HG03039 (cell line): ENCODE results near the gene HSPA12B.
"Not testable (repeated sequence)": the region's sequence is repeated elsewhere in the genome, so short reads cannot be mapped to it uniquely, and the experiment has no call there.

Source experiments
- ATAC-seq: cut with Tn5 transposase; IDR thresholded peaks from one replicate; pipeline ENCODE4 v1.9.1; 2021; ENCODE audit warnings: mild to moderate bottlenecking, moderate library complexity; ENCODE audit not compliant: unreplicated experiment

Gene HSPA12B

DNA sequence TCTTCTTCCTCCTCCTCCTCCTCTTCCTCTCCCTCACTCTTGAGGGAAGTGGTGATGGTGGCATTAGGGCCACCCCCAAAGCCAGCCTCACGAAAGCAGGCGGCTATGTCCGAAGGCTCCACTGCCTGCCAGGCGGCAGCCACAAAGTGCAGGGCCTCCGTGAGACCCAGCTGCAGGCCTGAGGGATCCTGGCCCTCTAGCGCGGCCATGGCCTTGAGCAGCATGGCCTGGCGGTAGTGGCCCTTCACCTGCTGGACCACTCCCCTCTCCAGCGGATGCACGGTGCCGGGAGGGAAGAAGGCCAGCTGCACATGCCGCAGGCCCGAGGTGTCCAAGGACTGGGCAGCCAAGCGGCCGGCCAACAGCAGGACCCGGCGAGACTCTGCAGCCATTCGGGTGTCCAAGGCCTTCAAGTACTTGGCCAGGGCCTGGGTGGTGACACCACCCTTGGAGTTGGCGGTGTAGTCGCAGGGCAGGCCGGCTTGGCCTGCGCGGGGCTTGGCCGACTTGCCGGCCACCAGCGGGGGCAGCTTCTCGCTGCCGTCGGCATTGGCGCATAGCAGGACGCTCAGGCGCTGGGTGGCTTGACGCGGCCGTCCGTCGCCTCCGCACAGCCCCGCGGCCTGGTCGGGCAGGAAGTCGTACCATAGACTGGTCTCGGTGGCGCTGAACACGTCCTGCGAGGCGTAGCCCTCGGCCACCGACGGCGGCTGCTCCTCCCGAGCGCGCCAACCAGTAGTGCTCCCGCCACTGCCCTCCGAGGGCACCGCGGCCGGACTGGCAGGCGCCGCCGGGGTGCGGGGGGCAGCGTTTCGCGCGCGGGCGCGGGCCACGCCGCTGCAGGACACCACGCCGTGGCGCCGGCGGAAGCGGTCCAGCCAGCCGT, 53.0 kb downstream of the HSPA12B start:
- no peak for ATAC-seq

DNA sequence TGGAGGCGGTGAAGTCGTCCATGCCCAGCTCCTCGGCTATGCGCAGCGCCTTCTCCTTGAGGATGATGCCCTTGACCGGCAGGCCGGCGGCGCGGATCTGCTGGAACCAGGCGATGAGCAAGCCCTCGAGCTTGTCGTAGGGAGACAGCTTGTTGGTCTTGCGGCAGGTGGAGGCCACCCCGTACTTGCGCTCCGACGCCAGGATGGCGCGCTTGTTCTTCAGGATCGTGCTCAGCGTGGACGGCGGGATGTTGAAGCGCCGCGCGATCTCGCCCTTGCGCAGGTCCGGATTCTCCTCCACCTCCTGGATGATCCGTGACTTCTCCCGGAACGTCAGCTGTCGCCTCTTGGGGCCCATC, 53.6 kb downstream of the HSPA12B start:
- ATAC-seq: peak; percentile 1

DNA sequence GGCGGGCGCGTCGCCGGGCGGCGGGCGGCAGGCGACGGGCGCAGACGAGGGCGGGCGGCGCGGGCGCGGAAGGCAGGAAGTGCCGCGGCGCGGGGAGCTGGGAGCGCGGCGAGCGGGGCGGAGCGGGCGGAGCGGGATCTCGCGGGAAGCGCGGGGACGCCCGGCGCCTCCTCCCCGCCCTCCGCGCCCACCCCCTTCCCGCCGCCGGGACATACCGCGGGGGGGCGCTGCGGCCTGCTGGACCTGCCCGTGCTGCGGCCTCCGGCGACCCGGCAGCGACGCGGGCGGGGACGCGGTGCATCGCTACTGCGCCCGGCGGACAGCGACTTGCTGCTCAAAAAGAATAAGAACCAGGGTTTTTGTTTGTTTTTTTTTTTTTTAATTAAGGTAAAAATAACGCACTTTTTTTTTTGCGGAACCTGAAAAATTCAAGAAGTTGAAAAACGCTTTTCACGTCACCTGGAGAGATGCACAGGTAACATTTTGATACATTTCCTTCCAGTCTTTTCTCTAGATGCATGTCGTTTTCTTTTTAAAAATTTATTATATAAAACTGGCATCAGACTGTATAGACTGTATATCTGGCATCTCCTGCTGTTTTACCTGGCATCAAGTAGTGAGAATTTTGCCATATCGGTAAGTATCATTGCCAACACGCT, 54.3 kb downstream of the HSPA12B start, which contains the start of gene CENPB:
Gene CENPB, minus strand, starts transcription at position 76 of the 659 bp plus-strand sequence. CDS start 257 bp downstream, outside the sequence.
- ATAC-seq: peak; percentile 76

DNA sequence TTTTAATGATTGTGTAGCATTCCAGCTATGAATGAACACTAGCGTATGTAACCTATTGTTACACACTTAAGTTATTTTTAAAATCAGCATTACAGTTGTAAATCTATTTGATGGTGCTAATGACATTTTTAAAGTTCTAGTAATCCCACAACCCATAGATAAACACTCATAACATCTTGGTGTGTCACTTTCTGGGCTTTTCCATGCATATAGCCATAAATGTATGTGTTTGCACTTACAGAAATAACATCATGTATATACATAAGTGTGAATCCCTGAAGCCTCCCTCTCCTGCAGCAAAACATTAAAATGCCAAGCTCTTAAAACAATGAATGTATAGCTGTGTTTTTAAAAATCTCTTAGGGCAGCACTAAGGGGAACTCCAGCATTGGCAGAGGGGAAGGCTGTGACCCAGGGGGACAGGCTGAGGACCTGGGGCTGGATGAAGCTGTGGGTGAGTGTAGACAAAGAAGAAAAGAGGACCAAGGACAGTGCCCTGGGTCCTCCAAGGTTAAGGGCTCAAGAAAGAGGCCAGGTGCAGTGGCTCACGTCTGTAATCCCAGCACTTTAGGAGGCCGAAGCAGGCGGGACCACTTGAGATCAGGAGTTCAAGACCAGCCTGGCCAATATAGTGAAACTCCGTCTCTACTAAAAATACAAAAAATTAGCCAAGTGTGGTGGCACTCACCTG, 55.0 kb downstream of the HSPA12B start:
- ATAC-seq: no peak

DNA sequence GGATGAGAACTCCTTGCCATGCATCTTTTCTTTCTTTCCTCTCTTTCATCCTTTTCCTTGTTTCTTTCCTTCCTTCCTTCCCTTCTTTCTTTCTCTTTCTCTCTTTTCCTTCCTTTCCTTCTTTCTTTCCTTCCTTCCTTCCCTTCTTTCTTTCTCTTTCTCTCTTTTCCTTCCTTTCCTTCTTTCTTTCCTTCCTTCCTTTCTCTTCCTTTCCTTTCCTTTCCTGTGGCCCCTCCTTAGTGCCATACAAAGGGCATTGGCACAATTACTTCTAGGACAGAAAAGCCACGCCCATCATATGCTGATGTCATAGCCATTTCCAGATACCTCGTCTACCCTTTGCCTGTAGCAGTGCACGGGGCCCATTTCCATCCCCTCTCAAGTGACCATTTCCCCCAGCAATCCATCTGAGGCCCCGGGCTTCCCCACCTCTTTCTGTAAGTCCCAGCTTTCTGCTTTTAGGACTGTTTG, 56.2 kb downstream of the HSPA12B start:
- no peak for ATAC-seq

DNA sequence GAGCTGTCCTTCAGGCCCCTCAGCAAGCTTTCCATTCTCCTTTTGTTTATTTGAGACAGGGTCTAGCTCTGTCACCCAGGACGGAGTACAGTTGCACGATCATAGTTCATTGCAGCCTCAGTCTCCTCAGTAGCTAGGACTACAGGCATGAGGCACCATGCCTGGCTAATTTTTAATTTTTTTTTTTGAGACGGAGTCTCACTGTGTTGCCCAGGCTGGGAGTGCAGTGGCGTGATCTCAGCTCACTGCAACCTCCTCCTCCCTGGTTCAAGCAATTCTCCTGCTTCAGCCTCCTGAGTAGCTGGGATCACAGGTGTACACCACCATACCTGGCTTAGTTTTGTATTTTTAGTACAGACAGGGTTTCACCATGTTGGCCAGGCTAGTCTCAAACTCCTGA, 56.7 kb downstream of the HSPA12B start:
- not testable (repeated sequence) for ATAC-seq

DNA sequence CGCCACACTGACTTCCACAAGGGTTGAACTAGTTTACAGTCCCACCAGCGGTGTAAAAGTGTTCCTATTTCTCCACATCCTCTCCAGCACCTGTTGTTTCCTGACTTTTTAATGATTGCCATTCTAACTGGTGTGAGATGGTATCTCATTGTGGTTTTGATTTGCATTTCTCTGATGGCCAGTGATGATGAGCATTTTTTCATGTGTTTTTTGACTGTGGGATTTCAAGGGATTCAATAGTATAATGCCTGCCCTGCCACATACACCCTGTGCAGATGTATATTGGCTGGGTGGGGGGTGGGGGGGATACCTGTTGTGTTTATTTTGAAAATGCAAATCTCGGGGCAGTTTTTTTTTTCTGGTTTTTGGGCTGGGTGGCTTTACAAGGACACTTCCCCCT, 61.7 kb downstream of the HSPA12B start:
- not testable (repeated sequence) for ATAC-seq

DNA sequence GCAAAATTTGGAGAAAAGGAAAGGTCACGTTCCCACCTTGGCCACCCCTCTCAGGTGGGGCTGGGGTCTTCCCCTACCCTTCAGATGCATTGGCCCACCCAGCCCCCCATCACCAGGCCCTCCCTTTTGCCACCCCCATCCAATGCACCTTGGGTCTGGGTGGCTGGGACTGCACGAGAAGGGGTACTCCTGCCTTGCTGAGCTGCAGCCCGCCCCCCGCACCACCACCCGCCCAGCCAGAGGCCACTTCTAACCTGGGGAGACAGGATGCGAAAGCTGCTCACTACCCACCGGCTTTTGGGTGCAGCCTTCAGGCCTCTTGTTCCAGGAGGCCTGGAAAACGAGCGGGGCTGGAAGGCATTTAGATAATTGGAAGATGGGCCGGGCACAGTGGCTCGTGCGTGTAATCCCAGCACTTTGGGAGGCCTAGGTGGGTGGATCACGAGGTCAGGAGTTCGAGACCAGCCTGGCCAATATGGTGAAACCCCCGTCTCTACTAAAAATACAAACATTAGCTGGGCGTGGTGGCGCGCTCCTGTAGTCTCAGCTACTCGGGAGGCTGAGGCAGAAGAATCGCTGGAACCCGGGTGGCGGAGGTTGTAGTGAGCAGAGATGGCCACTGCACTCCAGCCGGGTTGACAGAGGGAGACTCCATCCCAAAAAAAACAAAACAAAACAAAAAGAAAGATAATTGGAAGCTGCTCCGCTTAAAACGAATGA, 62.4 kb downstream of the HSPA12B start:
- ATAC-seq: no peak

DNA sequence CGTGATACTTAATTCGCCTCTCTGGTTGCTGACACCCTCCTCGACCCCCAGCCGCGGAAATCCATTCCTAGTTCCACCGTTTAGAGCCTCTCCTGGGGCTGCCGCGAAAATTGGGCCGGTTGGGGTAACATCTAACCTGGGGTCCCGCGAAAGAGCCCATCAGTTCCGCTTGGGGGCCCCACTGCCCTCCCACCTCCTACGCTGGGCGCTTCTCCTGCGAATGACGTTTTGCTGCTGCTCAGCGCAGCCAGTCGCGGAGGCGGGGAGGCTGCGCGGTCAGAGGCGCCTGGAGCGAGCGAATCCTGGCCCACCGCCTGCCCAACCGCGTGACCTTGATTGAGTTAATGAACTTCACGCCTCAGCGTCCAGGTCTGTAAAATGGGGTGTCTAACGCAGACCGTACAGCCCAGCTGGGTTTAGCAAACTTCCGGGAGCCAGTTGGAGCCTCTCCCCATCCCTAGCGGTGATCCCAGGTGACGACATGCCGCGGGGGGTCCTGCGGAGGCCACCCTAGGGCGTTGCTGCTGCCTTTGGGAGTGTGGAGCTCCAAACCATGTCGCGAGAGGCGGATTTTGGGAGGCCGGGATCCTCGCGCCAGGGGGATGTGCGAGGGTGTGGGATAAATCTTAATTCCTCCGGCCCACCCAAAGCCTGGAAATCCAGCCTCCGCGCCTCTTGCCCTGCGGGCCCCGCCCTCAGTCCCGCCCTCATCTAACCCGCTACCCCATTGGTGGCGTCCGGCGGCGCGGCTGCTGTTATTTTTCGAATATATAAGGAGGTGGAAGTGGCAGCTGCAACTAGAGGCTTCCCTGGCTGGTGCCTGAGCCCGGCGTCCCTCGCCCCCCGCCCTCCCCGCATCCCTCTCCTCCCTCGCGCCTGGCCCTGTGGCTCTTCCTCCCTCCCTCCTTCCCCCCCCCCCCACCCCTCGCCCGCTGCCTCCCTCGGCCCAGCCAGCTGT, 63.3 kb downstream of the HSPA12B start, which contains the start of gene CDC25B:
Gene CDC25B, plus strand, starts transcription at position 800 of the 958 bp plus-strand sequence. CDS start 222 bp downstream, outside the sequence.
- peak; percentile 52 for ATAC-seq

DNA sequence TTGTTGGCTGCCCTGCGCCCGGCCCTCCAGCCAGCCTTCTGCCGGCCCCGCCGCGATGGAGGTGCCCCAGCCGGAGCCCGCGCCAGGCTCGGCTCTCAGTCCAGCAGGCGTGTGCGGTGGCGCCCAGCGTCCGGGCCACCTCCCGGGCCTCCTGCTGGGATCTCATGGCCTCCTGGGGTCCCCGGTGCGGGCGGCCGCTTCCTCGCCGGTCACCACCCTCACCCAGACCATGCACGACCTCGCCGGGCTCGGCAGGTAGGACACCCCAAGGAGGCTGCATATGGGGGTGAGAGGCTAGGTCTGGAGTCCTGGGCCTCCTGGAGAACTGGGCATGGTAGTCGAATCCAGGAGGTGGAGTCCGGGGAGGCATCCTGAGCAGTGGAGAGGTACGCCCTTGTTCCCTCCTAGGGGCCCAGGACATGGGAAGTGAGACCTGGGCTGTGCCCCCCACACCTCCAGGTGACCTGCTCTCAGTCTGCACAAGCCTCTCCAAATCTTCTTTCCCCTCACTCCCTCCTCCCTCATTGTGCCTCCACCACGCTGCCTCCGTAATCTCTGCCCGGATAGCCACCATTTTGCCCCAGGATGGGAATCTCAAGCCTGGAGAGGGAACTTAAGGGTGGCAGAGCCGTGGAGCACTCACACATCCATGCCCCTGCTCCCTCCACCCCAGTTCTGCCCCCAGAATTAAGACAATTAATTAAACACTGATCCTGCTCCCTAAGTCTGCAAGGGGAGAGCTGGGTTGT, 64.2 kb downstream of the HSPA12B start:
- ATAC-seq: no peak

DNA sequence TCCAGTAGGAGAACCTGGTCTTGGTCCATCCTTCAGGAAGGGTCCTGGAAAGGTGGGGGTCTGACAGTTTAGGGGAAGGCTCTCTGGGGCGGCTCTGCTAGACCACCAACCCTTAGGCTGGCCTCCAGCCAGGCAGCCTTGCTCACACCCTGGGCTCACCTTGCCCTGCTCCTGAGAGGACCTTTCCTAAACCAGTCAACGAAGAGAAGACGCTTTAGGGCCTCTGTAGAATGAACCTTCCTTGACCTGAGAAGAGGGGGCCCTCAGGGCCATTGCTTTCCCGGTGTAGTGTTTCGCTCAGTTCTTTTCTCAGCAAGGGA, 64.7 kb downstream of the HSPA12B start:
- no peak for ATAC-seq

DNA sequence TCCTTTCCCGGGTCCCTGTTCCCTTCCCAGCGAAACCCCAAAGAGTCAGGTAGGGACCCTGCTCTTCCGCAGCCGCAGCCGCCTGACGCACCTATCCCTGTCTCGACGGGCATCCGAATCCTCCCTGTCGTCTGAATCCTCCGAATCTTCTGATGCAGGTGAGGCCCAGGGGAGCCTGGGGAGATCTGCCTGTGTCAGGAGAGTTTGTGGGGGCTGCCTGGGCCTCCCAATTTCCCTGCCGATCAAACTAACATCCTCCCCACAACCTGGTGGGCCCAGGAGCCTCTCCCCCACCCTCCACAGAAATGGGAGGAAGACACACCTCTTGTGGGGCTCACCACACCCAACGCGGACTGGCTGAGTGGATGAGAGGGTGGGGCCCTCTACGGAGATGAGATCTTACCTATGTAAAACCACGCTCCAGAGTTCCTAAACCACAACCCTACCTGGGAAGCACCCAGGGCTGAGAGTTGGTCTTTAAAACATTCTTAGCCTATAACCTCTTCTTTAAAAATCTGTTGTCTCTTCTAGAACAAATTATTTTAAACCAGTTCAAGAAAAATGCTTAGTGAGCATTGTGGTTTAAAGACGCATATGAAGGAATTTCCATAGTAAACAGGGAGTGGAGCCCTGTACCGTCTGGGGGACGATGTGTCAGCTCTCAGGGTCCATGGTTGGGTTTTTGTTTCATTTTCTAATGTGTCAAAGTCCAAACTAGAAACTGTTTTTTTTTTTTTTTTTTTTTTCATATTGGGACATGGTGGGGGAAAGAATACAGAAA, 65.3 kb downstream of the HSPA12B start:
- ATAC-seq: no peak

DNA sequence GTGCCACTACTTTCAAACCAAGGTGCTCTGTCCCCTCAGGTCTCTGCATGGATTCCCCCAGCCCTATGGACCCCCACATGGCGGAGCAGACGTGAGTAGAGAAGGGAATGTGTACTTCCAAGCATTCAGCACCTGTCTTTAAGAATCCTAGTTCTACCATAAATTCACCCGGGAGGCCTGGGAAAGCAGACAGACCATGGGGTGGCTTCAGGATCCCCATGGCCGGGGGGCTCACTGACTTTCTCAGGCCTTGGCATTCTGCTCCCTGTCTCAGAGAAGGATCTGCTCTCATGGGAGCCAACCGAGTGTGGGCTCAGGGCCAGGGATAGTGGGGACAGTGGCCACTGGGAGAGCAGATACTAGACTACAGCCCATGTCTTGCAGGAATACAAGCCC, 65.9 kb downstream of the HSPA12B start:
- ATAC-seq: no peak

DNA sequence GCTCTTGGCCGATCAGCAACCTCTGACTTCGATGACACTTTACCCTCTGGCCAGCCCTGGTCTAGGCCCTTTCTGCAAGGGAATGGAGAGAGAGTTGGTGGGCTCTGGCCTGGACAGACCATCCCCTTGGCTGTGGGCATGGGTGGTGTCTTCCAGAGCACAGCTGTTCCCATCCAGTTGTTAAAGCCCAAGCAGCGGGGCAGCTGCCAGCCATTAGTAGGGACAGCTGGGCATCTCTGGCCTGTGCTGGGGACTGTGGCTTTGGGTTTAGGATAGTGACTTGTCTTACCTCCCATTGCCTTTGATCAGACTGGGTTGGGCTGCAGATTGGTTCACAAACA, 66.4 kb downstream of the HSPA12B start:
- ATAC-seq: no peak

DNA sequence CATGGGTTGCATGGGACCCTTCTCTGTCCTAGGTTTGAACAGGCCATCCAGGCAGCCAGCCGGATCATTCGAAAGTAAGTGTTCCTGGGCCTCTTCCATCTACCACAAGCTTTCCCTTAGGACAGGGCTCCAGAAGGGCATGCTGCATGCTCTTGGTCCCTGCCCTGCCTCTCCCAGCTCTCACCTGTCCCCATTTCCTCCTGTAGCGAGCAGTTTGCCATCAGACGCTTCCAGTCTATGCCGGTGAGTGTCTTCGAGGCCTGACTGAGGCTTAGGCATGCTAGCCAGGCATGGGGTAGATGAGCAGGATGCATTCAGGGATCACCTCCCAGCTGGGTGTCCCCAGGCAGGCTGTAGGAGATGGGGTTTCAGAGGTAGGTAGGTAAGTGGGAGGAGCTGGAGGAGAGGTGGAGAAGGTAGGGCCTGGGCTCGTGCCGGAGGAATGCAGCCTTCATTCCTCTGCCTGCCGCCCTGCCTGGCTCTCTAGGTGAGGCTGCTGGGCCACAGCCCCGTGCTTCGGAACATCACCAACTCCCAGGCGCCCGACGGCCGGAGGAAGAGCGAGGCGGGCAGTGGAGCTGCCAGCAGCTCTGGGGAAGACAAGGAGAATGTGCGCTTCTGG, 67.9 kb downstream of the HSPA12B start:
- ATAC-seq: no peak

DNA sequence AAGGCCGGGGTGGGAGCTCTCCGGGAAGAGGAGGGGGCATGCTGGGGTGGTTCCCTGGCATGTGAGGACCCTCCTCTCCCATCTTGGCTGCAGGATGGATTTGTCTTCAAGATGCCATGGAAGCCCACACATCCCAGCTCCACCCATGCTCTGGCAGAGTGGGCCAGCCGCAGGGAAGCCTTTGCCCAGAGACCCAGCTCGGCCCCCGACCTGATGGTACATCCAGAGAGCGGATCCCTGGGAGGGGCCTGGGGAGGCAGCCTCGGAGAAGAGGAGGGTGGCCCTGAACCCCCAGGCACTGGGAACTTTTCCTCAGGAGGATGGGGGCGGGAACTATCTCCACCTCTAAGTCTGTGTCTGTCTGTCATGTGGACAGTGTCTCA, 68.4 kb downstream of the HSPA12B start:
- no peak for ATAC-seq

DNA sequence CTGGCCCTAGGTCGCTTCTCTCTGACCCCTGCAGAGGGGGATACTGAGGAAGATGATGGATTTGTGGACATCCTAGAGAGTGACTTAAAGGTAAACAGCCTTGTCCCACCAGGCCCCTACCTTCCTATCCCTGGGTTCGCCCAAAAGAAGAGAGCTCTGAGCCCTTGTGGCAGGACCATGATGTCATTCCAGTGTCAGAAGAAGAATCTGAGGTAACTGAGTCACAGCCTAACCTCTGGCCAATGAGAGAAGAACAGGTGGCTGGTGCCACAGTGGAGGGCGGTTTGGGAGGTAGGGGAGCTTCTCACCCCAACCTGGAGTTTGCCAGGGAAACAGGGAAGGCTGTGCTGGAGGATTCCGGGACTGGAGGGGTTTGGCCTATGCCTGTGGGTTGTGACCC, 68.8 kb downstream of the HSPA12B start:
- no peak for ATAC-seq

DNA sequence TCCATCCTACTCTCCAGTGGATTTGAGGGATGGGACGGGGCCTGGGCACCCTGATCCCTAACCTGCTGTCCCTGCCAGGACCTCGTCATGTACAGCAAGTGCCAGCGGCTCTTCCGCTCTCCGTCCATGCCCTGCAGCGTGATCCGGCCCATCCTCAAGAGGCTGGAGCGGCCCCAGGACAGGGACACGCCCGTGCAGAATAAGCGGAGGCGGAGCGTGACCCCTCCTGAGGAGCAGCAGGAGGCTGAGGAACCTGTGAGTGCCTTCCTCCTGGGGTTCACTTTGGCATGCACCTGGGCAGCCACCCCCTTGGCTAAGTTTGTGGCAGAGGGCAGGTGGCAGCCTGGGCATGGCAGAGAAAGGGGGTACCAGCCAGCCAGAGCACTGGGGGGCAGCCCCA, 69.4 kb downstream of the HSPA12B start:
- ATAC-seq: no peak
